Measurements from ENCODE around the gene KRTAP10-11. TPM values are rescaled to one million over a fixed set of nuclear protein-coding genes. Genes with fewer than 3 reads are reported as not detected.

KRTAP10-11 gene
- polyA plus RNA-seq, 3 donors = not detected

- no peaks in the 10 kb centered on the region for H3K36me3 Mint-ChIP-seq
- Histone ChIP-seq H4K20me1 (ENCODE audit: insufficient read depth, low read length) (no peaks in the 10 kb centered on the region), H3K27me3 (ENCODE audit: control insufficient read depth in 2 of 2, insufficient read depth in 2 of 2, low read length in 2 of 2) (no peaks in the 10 kb centered on the region), H3K9ac (ENCODE audit: insufficient read depth, low read length, poor library complexity, severe bottlenecking) (no peak overlapping the region), H3K9me3 (replicated peaks in 1 of 2; ENCODE audit: control insufficient read depth in 1 of 2, insufficient read depth in 1 of 2, low read length in 2 of 2) (peaks cover 11 to 16% of the 10 kb centered on the region in 2 donors), H2AFZ (ENCODE audit: insufficient read depth, low read depth, low read length, poor library complexity, severe bottlenecking) (no peak overlapping the region), H3K4me2 (replicated peaks; ENCODE audit: extremely low read depth, low read length, poor library complexity, severe bottlenecking) (no peak overlapping the region), H3K79me2 (ENCODE audit: insufficient read depth, low read length) (no peaks in the 10 kb centered on the region), H3K27ac (ENCODE audit: low read depth in 1 of 2, low read length in 2 of 2) (no peak overlapping the region), H3K36me3 (replicated peaks in 1 of 2; ENCODE audit: control insufficient read depth in 1 of 2, insufficient read depth in 2 of 2, low read length in 2 of 2) (no peaks in the 10 kb centered on the region), H3K4me3 (replicated peaks in 1 of 3; ENCODE audit: low read depth in 2 of 3, low read length in 3 of 3) (no peak overlapping the region), H3K4me1 (ENCODE audit: control insufficient read depth in 1 of 2, insufficient read depth in 2 of 2, low read length in 2 of 2) (no peaks in the 10 kb centered on the region)
- no peak overlapping the region for H3K4me3 Mint-ChIP-seq
- WGBS (ENCODE audit: insufficient coverage) = 90% methylated on average over 16 of the region's 16 CpGs
- H3K27ac Mint-ChIP-seq = no peak overlapping the region
- intact Hi-C loops (cut with micrococcal nuclease) = no loop called here
- DNase-seq = no peak
- TF ChIP-seq CTCF (IDR thresholded peaks at IDR 0.05) = no peak
- H3K27me3 Mint-ChIP-seq (ENCODE audit: low read depth in 3 of 3) = peaks cover 3 to 12% (median 4%) of the 10 kb centered on the region in 3 donors
- H3K4me1 Mint-ChIP-seq = peaks cover 10% of the 10 kb centered on the region
- H3K9me3 Mint-ChIP-seq = peaks cover 17 to 29% (median 23%) of the 10 kb centered on the region in 7 donors
Observed at GRCh38 chr21:44616591-44616926, 29.7 kb upstream of the KRTAP10-11 start.

- no peak for DNase-seq
- Histone ChIP-seq H2AFZ (ENCODE audit: insufficient read depth, low read depth, low read length, poor library complexity, severe bottlenecking) (no peak overlapping the region), H3K27ac (ENCODE audit: low read depth in 1 of 2, low read length in 2 of 2) (no peak overlapping the region), H3K36me3 (replicated peaks in 1 of 2; ENCODE audit: control insufficient read depth in 1 of 2, insufficient read depth in 2 of 2, low read length in 2 of 2) (no peaks in the 10 kb centered on the region), H4K20me1 (ENCODE audit: insufficient read depth, low read length) (no peaks in the 10 kb centered on the region), H3K4me1 (ENCODE audit: control insufficient read depth in 1 of 2, insufficient read depth in 2 of 2, low read length in 2 of 2) (no peaks in the 10 kb centered on the region), H3K4me2 (replicated peaks; ENCODE audit: extremely low read depth, low read length, poor library complexity, severe bottlenecking) (no peak overlapping the region), H3K9ac (ENCODE audit: insufficient read depth, low read length, poor library complexity, severe bottlenecking) (no peak overlapping the region), H3K79me2 (ENCODE audit: insufficient read depth, low read length) (no peaks in the 10 kb centered on the region), H3K4me3 (replicated peaks in 1 of 3; ENCODE audit: low read depth in 2 of 3, low read length in 3 of 3) (no peak overlapping the region), H3K27me3 (ENCODE audit: control insufficient read depth in 2 of 2, insufficient read depth in 2 of 2, low read length in 2 of 2) (no peaks in the 10 kb centered on the region), H3K9me3 (replicated peaks in 1 of 2; ENCODE audit: control insufficient read depth in 1 of 2, insufficient read depth in 1 of 2, low read length in 2 of 2) (peaks cover 7 to 11% of the 10 kb centered on the region in 2 donors)
- Mint-ChIP-seq H3K36me3 (no peaks in the 10 kb centered on the region), H3K4me3 (no peak overlapping the region), H3K27me3 (ENCODE audit: low read depth in 3 of 3) (peaks cover 4 to 12% (median 7%) of the 10 kb centered on the region in 3 donors), H3K4me1 (peaks cover 10% of the 10 kb centered on the region), H3K9me3 (peaks cover 14 to 27% (median 18%) of the 10 kb centered on the region in 7 donors), H3K27ac (no peak overlapping the region)
- TF ChIP-seq CTCF (IDR thresholded peaks at IDR 0.05) = no peak
- intact Hi-C loops (cut with micrococcal nuclease) = no loop called here
- 83% methylated on average over 7 of the region's 8 CpGs for WGBS (ENCODE audit: insufficient coverage)
Observed at GRCh38 chr21:44617071-44617501, 29.1 kb upstream of the KRTAP10-11 start.
